HepG2 (cell line): ENCODE measurements around the gene PCSK5.

Experiments used
- ELF4 ChIP-seq: sonication (generic); formaldehyde crosslinking; IDR thresholded peaks from 2 replicates; pipeline ENCODE4 v1.5.0; 2020; ENCODE audit warnings: missing genetic modification reagents, mild to moderate bottlenecking, moderate library complexity, borderline replicate concordance
- FOXP1 ChIP-seq, 2 experiments: fragments of 450-650 bp in 1 of 2; IDR thresholded peaks; 2 replicates each; pipeline ENCODE4 v1.6.1; 2017 to 2018; ENCODE audit warnings: antibody characterized with exemption in 1 of 2
- MAFK ChIP-seq, 2 experiments: IDR thresholded peaks in 1 of 2; conservative IDR thresholded peaks in 1 of 2; 2 replicates each; pipeline ENCODE4 v1.6.1; 2011; ENCODE audit warnings: improper control_type of control experiment in 2 of 2, low read length in 2 of 2
- MIER3 ChIP-seq: IDR thresholded peaks from 2 replicates; pipeline ENCODE4 v1.6.1; 2016; ENCODE audit warnings: missing compliant biosample characterization, borderline replicate concordance
- SIN3A ChIP-seq: IDR thresholded peaks from 2 replicates; pipeline ENCODE4 v1.6.1; 2011; ENCODE audit warnings: low read depth, mild to moderate bottlenecking, control low read depth, low read length, borderline replicate concordance
- ZNF773 ChIP-seq: sonication (generic); formaldehyde crosslinking; IDR thresholded peaks from 2 replicates; pipeline ENCODE4 v1.4.0; 2020; ENCODE audit warnings: missing genetic modification reagents, borderline replicate concordance
- TF ChIP-seq, protein P1 (sequence below), 2 experiments: IDR thresholded peaks; 2 replicates each; pipeline ENCODE4 v1.6.1; 2011 to 2012; ENCODE audit warnings: low read length in 2 of 2, borderline replicate concordance in 1 of 2, low read depth in 1 of 2, mild to moderate bottlenecking in 1 of 2, moderate library complexity in 1 of 2
- TF ChIP-seq, protein P2 (sequence below): sonication (generic); formaldehyde crosslinking; IDR thresholded peaks from 2 replicates; pipeline ENCODE4 v1.5.0; 2020; ENCODE audit warnings: mild to moderate bottlenecking, missing genetic modification reagents, moderate library complexity
- TF ChIP-seq, protein P3 (sequence below): sonication (generic); formaldehyde crosslinking; IDR thresholded peaks from 2 replicates; pipeline ENCODE4 v1.8.0; 2022; ENCODE audit warnings: mild to moderate bottlenecking, missing genetic modification reagents; ENCODE audit not compliant: insufficient replicate concordance

DNA sequence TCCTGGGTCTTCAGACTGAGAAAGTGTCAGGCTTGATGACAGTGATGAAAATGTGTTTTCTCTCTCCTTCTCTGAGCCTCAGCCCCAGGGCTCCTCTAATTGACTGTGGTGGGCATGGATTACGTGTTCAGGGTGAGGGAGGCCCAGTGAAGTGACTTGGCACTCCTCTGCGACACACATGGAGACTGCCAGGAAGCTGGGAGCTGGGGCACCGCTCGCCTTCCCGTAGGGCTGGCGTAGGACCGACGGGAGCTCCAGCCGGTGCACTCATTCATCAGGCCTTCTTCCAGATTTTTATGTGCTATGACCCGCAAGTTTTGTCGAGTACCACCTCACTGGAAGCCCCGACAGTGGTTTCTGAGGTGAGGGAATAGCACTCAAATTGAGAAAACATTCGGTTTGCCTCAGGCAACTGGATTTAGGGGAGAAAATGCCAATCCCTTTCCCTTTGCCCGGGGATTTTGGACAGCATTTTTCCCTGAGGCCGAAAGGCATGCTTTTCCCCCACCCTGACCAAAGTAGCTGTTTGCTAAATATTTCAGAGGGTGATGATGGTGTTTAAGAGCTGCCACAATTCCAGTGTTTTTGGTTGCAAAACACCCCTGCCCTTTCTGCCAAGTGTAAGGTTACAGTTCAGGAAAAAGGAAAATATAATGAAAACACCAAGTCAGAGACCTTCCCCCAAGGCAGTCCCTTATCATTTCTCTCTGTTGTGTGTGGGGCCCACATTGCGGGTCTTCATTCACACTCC is 83.7 kb downstream of the PCSK5 start:
- TF ChIP-seq SIN3A (no peak), MAFK (conservative IDR thresholded peaks at IDR 0.05 in 1 of 2, IDR thresholded peaks at IDR 0.05 in 1 of 2; ENCODE audit: low read length in 2 of 2) (no peak), FOXP1 (IDR thresholded peaks at IDR 0.05) (no peak), FOXP1 (CRISPR knock-in tag; IDR thresholded peaks at IDR 0.05) (no peak), ZNF773 (CRISPR knock-in tag) (no peak), ELF4 (CRISPR knock-in tag) (no peak), MIER3 (CRISPR knock-in tag) (no peak)
- TF ChIP-seq, protein P1, sequence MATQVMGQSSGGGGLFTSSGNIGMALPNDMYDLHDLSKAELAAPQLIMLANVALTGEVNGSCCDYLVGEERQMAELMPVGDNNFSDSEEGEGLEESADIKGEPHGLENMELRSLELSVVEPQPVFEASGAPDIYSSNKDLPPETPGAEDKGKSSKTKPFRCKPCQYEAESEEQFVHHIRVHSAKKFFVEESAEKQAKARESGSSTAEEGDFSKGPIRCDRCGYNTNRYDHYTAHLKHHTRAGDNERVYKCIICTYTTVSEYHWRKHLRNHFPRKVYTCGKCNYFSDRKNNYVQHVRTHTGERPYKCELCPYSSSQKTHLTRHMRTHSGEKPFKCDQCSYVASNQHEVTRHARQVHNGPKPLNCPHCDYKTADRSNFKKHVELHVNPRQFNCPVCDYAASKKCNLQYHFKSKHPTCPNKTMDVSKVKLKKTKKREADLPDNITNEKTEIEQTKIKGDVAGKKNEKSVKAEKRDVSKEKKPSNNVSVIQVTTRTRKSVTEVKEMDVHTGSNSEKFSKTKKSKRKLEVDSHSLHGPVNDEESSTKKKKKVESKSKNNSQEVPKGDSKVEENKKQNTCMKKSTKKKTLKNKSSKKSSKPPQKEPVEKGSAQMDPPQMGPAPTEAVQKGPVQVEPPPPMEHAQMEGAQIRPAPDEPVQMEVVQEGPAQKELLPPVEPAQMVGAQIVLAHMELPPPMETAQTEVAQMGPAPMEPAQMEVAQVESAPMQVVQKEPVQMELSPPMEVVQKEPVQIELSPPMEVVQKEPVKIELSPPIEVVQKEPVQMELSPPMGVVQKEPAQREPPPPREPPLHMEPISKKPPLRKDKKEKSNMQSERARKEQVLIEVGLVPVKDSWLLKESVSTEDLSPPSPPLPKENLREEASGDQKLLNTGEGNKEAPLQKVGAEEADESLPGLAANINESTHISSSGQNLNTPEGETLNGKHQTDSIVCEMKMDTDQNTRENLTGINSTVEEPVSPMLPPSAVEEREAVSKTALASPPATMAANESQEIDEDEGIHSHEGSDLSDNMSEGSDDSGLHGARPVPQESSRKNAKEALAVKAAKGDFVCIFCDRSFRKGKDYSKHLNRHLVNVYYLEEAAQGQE (IDR thresholded peaks at IDR 0.05; ENCODE audit: borderline replicate concordance in 1 of 2, low read depth in 1 of 2, low read length in 2 of 2), result no peak
- TF ChIP-seq, protein P2, sequence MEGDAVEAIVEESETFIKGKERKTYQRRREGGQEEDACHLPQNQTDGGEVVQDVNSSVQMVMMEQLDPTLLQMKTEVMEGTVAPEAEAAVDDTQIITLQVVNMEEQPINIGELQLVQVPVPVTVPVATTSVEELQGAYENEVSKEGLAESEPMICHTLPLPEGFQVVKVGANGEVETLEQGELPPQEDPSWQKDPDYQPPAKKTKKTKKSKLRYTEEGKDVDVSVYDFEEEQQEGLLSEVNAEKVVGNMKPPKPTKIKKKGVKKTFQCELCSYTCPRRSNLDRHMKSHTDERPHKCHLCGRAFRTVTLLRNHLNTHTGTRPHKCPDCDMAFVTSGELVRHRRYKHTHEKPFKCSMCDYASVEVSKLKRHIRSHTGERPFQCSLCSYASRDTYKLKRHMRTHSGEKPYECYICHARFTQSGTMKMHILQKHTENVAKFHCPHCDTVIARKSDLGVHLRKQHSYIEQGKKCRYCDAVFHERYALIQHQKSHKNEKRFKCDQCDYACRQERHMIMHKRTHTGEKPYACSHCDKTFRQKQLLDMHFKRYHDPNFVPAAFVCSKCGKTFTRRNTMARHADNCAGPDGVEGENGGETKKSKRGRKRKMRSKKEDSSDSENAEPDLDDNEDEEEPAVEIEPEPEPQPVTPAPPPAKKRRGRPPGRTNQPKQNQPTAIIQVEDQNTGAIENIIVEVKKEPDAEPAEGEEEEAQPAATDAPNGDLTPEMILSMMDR (CRISPR knock-in tag), result no peak
- TF ChIP-seq, protein P3, sequence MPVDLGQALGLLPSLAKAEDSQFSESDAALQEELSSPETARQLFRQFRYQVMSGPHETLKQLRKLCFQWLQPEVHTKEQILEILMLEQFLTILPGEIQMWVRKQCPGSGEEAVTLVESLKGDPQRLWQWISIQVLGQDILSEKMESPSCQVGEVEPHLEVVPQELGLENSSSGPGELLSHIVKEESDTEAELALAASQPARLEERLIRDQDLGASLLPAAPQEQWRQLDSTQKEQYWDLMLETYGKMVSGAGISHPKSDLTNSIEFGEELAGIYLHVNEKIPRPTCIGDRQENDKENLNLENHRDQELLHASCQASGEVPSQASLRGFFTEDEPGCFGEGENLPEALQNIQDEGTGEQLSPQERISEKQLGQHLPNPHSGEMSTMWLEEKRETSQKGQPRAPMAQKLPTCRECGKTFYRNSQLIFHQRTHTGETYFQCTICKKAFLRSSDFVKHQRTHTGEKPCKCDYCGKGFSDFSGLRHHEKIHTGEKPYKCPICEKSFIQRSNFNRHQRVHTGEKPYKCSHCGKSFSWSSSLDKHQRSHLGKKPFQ (CRISPR knock-in tag), result no peak
